Stimulated activated CD4-positive, alpha-beta T cell treated with anti-CD3 and anti-CD28 coated beads, TNF-alpha, amount 100 ng/mL, for 24 hours (primary cell): Measurements from ENCODE around the gene JADE2.
"Not testable (repeated sequence)": the region's sequence is repeated elsewhere in the genome, so short reads cannot be mapped to it uniquely, and the experiment has no call there.

ENCODE experiments used
- DNase-seq, 3 experiments: peaks; one replicate each; pipeline ENCODE4 v3.0.0-alpha.2; 2020; ENCODE audit warnings: low read depth in 3 of 3

JADE2 gene

GRCh38 chr5:134586866-134587524, 61.5 kb downstream of the JADE2 start:
- DNase-seq, result peak; percentile 62 to 89 (median 71)

- peak in 2 of 3 experiments; percentile 16 to 62 for DNase-seq
Measured at GRCh38 chr5:134590992-134591659, 65.7 kb downstream of the JADE2 start.

GRCh38 chr5:134592141-134592746, 66.8 kb downstream of the JADE2 start:
- no peak for DNase-seq

GRCh38 chr5:134594336-134594735, 68.9 kb downstream of the JADE2 start:
- DNase-seq, result no peak

GRCh38 chr5:134594797-134595457, 69.5 kb downstream of the JADE2 start:
- no peak for DNase-seq

GRCh38 chr5:134595458-134595838, 70.0 kb downstream of the JADE2 start:
- no peak for DNase-seq

- DNase-seq, result not testable (repeated sequence)
Measured at GRCh38 chr5:134599820-134600219, 74.3 kb downstream of the JADE2 start.

- DNase-seq, result no peak
Measured at GRCh38 chr5:134600600-134600999, 75.1 kb downstream of the JADE2 start.

- DNase-seq, result no peak
Measured at GRCh38 chr5:134603059-134603458, 77.6 kb downstream of the JADE2 start.

GRCh38 chr5:134604908-134605307, 79.4 kb downstream of the JADE2 start:
- no peak for DNase-seq

GRCh38 chr5:134606726-134607125, 81.3 kb downstream of the JADE2 start:
- no peak for DNase-seq

- DNase-seq, result no peak
Measured at GRCh38 chr5:134608555-134608954, 83.1 kb downstream of the JADE2 start.

- no peak for DNase-seq
Measured at GRCh38 chr5:134609232-134609851, 83.9 kb downstream of the JADE2 start.

GRCh38 chr5:134610725-134611124, 85.3 kb downstream of the JADE2 start:
- DNase-seq, result no peak

GRCh38 chr5:134611515-134611914, 86.0 kb downstream of the JADE2 start:
- no peak for DNase-seq

GRCh38 chr5:134614450-134615085, 89.1 kb downstream of the JADE2 start:
- no peak for DNase-seq

GRCh38 chr5:134620634-134621033, 95.2 kb downstream of the JADE2 start:
- DNase-seq, result no peak

- no peak for DNase-seq
Measured at GRCh38 chr5:134625559-134625958, 100.1 kb downstream of the JADE2 start.

- no peak for DNase-seq
Measured at GRCh38 chr5:134626369-134627014, 101.0 kb downstream of the JADE2 start.
